NB4 (cell line): ENCODE results near the gene HLCS.

Experiments used
- DNase-seq: peaks from one replicate; pipeline ENCODE4 v3.0.0; 2010; ENCODE audit warnings: low read depth
- H3K4me3 ChIP-seq: one replicate; pipeline ENCODE4 v1.5.1; 2011; ENCODE audit warnings: mild to moderate bottlenecking, low read depth, low read length, moderate library complexity
- CTCF ChIP-seq: IDR thresholded peaks from one replicate; pipeline ENCODE4 v1.5.1; 2012; ENCODE audit warnings: low read depth, low read length
- MYC ChIP-seq: IDR thresholded peaks from 2 replicates; pipeline ENCODE4 v1.6.1; 2011; ENCODE audit warnings: low read depth, low read length
- POLR2A ChIP-seq: IDR thresholded peaks from 2 replicates; pipeline ENCODE4 v1.6.1; 2011; ENCODE audit warnings: mild to moderate bottlenecking; ENCODE audit not compliant: insufficient read length; ENCODE audit errors: extremely low read depth
- TF ChIP-seq, protein P1 (sequence below): IDR thresholded peaks from 2 replicates; pipeline ENCODE4 v1.6.1; 2011; ENCODE audit warnings: low read depth, low read length

The HLCS gene

DNA sequence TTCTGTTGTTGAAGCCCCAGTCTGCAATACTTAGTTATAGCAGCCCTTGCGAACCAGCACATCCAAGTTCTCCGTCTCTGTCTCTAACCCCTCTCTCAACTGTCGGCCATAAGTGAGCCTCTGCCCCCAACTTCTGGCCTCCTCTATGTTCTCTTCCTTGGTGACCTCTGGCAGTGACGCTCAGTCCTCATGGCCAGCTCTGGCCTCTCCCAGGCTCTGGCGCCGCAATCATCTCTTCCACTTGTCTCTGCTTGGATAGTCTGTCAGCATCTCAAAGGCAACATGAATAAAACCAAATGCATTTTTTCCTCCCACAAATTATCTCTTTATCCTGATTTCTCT, 8.4 kb upstream of the HLCS start:
- DNase-seq = no peak
- H3K4me3 ChIP-seq = no peak overlapping the region
- TF ChIP-seq CTCF = no peak
- TF ChIP-seq MYC = no peak
- no peak for TF ChIP-seq POLR2A
- TF ChIP-seq, protein P1, sequence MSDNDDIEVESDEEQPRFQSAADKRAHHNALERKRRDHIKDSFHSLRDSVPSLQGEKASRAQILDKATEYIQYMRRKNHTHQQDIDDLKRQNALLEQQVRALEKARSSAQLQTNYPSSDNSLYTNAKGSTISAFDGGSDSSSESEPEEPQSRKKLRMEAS = no peak

GRCh38 chr21:36973986-36974850, 7.7 kb upstream of the HLCS start:
- no peak overlapping the region for H3K4me3 ChIP-seq
- TF ChIP-seq, protein P1 = no peak
- TF ChIP-seq MYC (no peak), POLR2A (no peak), CTCF (no peak)
- no peak for DNase-seq

DNA sequence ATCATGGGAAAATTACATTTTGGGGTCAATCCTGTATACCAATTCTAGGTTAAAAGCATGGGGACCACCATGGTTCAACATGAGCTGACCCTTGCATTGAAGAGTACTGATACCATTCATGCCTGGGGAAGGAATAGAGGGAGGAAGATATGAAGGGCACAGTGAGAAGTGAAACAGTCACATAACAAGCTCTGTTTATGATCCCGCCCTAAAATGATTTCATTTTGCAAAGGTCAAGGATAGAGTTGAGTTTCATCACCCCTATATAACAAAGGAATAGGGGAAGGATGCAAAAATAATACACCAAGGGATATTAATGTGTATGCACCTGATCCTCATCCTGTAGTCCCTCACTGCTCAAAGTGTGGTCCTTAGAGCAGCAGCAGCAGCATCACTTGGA, 2.5 kb upstream of the HLCS start:
- TF ChIP-seq MYC (no peak), POLR2A (no peak), CTCF (no peak)
- TF ChIP-seq, protein P1 = no peak
- no peak overlapping the region for H3K4me3 ChIP-seq
- DNase-seq = no peak

- no peak overlapping the region for H3K4me3 ChIP-seq
- DNase-seq = no peak
- TF ChIP-seq MYC (no peak), POLR2A (no peak), CTCF (no peak)
- TF ChIP-seq, protein P1 = no peak
Observed at GRCh38 chr21:36968414-36968813, 1.9 kb upstream of the HLCS start.

GRCh38 chr21:36966821-36967768, 626 bp upstream of the HLCS start:
- TF ChIP-seq, protein P1 = no peak
- TF ChIP-seq CTCF (no peak), MYC (no peak), POLR2A (no peak)
- DNase-seq = peak; percentile 32
- H3K4me3 ChIP-seq = peak overlapping the region; percentile 50
